HG03354 (cell line): Measurements from ENCODE around the gene GLUD1.
"Not testable (repeated sequence)": the region's sequence is repeated elsewhere in the genome, so short reads cannot be mapped to it uniquely, and the experiment has no call there.

ENCODE experiments used
- ATAC-seq: cut with Tn5 transposase; IDR thresholded peaks from one replicate; pipeline ENCODE4 v1.9.1; 2021; ENCODE audit warnings: mild to moderate bottlenecking; ENCODE audit not compliant: unreplicated experiment, poor library complexity, severe bottlenecking

GLUD1 gene

DNA sequence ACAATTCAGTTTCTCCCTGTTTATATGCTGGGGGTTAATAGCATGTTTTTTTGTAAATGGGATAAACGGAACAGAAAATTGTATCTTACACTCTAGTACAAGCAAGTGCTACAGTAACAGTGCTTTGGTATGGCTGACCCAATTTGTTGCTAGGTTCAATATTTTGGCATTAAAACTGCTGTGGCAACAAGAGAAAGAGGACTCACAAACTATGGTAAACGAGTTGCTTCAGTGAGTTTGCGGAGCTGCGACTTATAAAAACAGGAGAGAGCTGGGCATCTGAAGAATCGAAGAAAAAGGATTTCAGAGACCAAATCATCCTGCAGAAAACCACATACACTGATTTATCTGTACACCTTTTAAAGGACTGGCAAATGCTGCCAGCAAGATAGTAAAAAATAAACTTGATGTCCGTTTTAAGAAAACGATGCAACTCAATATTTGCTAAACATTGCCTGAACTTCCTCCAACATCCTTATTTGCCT lies 2.2 kb downstream of the GLUD1 start:
- no peak for ATAC-seq

GRCh38 chr10:87090779-87091178 lies 3.9 kb downstream of the GLUD1 start:
- ATAC-seq, result no peak

DNA sequence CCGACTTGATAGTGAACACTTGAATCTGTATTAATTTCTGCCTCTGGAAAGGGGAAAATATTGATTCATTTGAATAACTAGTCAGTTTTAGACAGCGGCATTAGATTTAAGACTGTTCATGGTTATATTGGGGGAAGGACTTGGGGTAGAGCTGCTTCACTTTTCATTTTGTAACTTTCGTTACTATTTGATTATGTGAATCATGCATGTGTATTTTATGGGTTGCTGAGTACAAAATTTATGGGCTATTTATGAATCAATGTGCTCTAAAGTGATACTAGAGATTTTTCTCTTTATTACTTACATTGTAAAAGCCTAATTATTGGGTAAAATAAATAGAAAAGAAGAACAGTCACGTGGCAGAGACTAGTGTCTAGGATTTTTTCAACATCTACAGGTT lies 4.9 kb downstream of the GLUD1 start:
- no peak for ATAC-seq

DNA sequence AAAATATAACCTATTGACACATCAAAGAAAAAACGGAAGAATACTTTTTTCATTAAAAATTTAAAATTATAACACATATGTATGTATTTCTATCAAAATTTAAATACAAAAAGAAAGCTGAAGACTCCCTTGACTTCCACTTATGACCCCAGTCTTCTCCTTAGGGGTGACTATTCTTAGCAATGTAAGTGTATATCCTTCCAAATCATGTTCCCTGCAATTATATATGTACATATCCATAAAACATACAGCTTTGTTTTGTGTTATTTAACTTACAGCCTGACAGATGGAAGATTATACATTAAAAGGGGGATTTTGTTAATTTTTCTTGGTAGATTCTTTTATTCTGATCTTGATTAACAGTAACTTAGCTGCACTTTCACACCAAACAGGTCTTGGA lies 9.1 kb downstream of the GLUD1 start:
- ATAC-seq, result no peak

DNA sequence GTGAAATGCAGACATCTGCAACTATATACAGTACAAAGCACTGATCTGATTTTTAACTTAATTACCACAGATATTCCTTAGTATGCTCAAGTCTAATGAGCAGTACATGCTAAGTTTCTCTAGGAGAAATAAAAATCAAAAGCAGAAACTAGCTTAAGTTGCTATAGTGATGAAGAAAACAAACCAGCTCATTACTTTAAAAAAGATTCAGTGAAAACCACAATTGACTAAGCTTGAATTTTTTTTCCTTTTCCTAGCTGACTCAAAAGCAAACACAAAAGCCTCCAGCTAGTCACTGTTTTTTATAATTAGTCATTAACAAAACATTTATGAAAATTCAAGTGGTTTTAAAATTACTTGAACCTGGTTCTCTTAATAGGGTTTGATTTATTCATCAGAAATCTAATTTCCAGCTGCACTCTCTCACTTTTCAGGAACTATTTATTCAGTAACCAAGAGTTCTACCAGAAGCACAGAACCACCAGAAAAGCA lies 10.3 kb downstream of the GLUD1 start:
- peak; percentile 78 for ATAC-seq

GRCh38 chr10:87083576-87084290 lies 10.9 kb downstream of the GLUD1 start:
- peak; percentile 54 for ATAC-seq

GRCh38 chr10:87082219-87082618 lies 12.4 kb downstream of the GLUD1 start:
- not testable (repeated sequence) for ATAC-seq

DNA sequence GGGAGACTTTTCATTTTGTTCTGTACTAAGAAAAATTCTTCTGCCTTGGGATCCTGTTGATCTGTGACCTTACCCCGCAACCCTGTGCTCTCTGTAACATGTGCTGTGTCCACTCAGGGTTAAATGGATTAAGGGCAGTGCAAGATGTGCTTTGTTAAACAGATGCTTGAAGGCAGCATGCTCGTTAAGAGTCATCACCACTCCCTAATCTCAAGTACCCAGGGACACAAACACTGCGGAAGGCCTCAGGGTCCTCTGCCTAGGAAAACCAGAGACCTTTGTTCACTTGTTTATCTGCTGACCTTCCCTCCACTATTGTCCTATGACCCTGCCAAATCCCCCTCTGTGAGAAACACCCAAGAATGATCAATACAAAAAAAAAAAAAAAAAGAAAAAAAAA lies 13.1 kb downstream of the GLUD1 start:
- not testable (repeated sequence) for ATAC-seq

DNA sequence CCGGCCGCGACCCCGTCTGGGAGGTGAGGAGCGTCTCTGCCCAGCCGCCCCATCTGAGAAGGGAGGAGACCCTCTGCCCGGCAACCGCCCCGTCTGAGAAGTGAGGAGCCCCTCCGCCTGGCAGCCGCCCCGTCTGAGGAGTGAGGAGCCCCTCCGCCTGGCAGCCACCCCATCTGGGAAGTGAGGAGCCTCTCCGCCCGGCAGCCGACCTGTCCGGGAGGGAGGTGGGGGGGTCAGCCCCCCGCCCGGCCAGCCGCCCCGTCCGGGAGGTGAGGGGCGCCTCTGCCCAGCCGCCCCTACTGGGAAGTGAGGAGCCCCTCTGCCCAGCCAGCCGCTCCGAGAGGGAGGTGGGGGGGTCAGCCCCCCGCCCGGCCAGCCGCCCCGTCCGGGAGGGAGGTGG lies 14.0 kb downstream of the GLUD1 start:
- not testable (repeated sequence) for ATAC-seq

- no peak for ATAC-seq
Observed at GRCh38 chr10:87079106-87079836, 15.4 kb downstream of the GLUD1 start.

DNA sequence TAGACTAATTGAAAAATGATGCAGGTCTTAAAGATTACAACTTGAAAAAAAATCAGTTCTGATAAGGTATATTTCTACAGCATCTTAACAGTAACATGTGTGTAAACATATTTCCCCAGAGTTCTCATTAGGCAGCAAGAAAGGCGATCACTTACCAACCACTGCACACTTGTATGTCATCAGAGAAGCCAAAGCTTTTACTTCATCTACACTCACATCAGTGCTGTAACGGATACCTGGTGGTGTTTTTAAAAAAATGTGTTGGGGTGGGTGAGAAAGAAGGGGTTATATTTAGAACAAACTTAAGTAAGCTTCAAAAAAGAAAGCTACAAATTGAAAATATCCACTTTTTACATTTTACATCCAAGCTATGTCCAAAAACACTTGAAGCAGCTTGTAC lies 18.2 kb downstream of the GLUD1 start:
- ATAC-seq, result not testable (repeated sequence)

DNA sequence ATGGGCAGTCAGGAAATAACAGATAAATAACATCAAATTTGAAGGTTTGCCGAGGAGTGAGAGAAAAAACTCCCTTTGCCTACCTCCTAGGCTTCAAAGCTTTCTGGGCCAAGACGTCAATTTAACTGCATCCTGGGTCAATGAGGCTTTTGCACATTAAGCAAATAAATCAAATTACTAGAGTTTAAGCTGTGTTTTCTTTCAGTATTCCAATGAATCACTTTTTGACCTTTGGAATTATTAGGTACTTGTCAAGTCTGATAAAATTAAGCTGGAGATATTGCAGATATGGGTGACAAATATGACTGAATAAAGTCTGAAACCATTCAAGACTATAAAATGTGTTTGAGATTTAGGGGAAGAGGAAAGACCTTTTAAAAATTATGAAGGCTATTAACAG lies 22.2 kb downstream of the GLUD1 start:
- ATAC-seq, result no peak

DNA sequence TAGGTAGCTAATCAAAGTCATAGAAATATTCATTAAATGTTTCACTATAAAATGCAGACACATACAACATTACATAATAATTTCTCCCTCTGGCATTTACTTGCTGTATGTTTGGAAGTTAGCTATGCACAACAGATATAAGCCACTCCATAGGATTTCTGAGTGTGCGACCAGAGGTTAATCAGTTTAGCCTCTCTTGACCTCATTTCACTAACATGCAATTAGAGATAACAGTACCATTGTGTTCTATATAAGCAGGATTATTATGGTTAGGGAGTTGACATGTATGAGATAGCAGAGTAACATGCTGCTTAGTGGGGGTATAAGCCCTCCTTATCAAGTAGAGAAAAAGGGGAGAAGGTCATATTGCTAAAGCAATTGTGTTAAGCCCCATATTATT lies 26.4 kb downstream of the GLUD1 start:
- no peak for ATAC-seq

DNA sequence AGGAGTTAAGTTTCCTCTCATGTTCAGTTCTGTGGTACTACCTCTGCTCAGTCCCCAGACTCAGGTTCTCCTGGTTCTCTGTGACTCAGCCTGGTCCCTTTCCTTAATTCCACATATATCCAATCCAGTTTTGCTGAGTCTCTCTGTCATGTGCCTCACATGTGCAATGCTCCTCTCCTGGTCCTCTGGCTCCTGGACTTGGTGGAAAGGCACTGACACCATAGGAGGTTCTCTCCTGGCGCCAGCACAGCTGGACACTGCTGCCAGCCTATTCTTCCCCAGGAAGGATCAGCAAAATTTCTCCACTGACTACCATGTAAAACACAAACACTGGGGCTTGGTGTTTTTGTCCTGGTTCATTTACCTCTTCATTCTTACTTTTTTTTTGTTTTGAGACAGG lies 27.8 kb downstream of the GLUD1 start:
- no peak for ATAC-seq

DNA sequence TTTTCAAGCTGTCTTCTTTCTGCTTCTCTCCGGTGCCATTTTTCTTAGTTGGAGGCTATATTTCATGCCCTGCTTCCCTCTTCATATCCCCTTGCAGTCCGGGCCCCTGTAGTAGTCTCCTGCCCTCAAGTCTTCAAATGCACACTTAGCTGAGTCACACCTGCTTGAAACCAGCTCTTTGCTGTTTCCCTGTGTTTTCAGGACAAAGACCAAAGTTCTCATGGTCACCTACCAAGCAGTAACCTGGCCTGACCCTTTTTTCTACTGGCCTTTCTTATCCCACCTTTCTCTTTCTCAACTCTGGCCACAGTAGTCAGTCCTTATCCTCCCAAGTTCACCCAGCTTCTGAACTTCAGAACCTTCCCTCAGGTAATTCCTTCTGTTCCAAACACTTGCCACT lies 28.5 kb downstream of the GLUD1 start:
- no peak for ATAC-seq

GRCh38 chr10:87064651-87065050 lies 30.0 kb downstream of the GLUD1 start:
- no peak for ATAC-seq

DNA sequence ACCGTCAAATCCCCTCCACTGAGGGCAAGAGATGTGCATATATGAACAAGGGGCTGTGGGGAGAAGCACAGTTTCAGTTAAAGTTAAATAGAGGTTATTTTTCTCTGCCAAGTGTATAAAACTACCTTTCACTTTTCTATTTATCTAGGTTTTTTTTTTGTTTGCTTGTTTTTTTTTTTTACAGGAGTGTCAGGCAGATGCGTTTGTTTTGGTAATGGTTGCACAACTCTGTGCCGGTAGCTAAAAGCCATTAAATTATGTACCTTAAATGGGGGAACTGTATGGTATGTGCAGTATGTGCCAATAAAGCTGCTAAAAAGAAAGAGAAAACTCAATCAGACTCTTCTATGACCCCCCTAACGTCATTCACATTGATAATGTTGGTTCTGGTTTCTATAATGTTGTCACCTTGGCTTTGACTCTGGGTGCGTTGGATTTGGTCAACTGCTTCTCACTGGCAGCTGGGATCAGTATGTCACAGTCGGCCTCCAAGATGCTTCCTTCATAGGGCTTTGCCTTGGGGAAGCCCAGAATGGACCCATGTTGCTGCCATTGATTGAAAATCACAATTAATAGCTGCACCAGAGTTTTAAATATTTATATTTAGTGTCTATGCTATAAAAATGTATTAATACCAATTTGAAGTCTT lies 34.2 kb downstream of the GLUD1 start:
- ATAC-seq, result no peak

- ATAC-seq, result no peak
Observed at GRCh38 chr10:87059401-87059800, 35.2 kb downstream of the GLUD1 start.

DNA sequence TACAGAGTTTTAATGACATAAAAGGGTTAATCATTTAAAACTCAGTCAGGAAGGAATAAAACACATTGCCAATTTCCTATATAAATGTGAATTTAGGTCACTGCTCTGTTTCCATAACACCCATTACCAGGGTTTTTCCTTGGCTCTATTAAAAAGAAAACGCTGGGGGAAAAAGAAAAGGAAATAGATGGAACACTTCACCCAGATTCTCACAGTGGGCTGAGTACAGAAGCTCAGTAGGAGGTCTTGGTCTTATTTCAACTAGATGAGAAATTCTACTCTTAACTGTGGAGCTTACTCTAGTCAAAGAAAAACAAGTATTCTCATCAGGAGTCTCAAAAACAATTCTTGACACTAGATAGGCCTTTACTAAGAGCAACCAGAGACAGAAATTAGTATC lies 36.5 kb downstream of the GLUD1 start:
- no peak for ATAC-seq

GRCh38 chr10:87054373-87055295 lies 40.0 kb downstream of the GLUD1 start:
- no peak for ATAC-seq
